ENCODE measurements around the gene DOCK9. TPM values are rescaled to one million over a fixed set of nuclear protein-coding genes. Genes with fewer than 3 reads are reported as not detected.

The DOCK9 gene
- total RNA-seq, 2 donors from 2014 or later: 107 to 117 TPM

DNA sequence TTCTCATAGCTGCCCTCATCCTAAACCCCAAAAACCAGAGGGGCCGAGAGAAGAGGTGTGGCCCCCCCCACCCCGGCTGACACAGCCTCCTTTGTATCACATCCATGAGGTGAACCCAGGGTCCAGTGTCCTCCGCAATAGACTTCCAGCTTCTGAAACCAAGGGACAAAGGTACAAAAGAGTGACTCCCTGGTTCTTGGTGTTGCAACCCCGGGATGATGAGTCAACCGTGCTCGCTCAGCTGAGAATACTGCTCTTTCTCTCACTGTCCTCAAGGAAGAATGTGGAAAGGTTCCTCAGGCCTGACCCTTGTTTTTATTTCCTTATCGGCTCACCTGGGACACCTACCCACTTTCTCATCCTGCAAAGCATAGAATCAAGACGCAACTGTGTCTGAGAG lies 230.9 kb downstream of the DOCK9 start:
- intact Hi-C loops (cut with DNase I): no loop called here
- Histone ChIP-seq H3K4me1 (replicated peaks) (no peaks in the 10 kb centered on the region), H3K4me3 (no peak overlapping the region), H3K27me3 (replicated peaks; ENCODE audit: insufficient read depth) (no peaks in the 10 kb centered on the region), H3K36me3 (no peaks in the 10 kb centered on the region), H3K27ac (no peak overlapping the region), H3K9me3 (no peaks in the 10 kb centered on the region)
- TF ChIP-seq POLR2A (IDR thresholded peaks at IDR 0.05) (no peak), POLR2AphosphoS5 (IDR thresholded peaks at IDR 0.05) (no peak), CTCF (IDR thresholded peaks at IDR 0.05) (no peak)
- 97% methylated on average over 8 of the region's 8 CpGs for whole genome bisulfite sequencing
- DNase-seq (ENCODE audit: low spot score): no peak

Small RNA genes lying within 50 kb of the gene (small RNA-seq; reads per million reads assigned to genes)
- 0 reads per million in 2 donors for gene AL161420.1
- gene RNU6-83P: 0 reads per million in 2 donors

Other genes starting within 250 kb of the DOCK9 start
- 1 to 10 TPM in 1 of 2 donors, under 1 TPM in 1; 0.34 to 1.3 TPM for gene SLC15A1, start 225.4 kb downstream of the DOCK9 start, total RNA-seq
- 10 to 100 TPM; 60.7 to 86.9 TPM for gene UBAC2, start 222.8 kb upstream of the DOCK9 start, total RNA-seq

All from prostate gland (tissue), 2 donors.